Loucy (cell line): ENCODE measurements around the gene EGLN1.

Experiments used
- H2AFZ ChIP-seq: fragments of 200-600 bp; sonication (generic); 2 replicates; pipeline ENCODE4 v1.6.0; 2016; ENCODE audit warnings: antibody characterized with exemption, mild to moderate bottlenecking, low read length, moderate library complexity
- H3F3A ChIP-seq: fragments of 200-600 bp; 2 replicates; pipeline ENCODE4 v1.6.0; 2016; ENCODE audit warnings: antibody characterized with exemption, low read depth, mild to moderate bottlenecking
- H3K27me3 ChIP-seq: fragments of 200-600 bp; sonication (generic); 2 replicates; pipeline ENCODE4 v1.6.1; 2014; ENCODE audit warnings: low read length, mild to moderate bottlenecking; ENCODE audit not compliant: insufficient read depth, poor library complexity, severe bottlenecking
- H3K36me3 ChIP-seq: fragments of 200-600 bp; sonication (generic); 2 replicates; pipeline ENCODE4 v1.6.1; 2016; ENCODE audit warnings: low read length; ENCODE audit not compliant: insufficient read depth
- H3K4me1 ChIP-seq: fragments of 200-600 bp; sonication (generic); 2 replicates; pipeline ENCODE4 v1.5.1; 2014; ENCODE audit warnings: low read length, mild to moderate bottlenecking; ENCODE audit not compliant: insufficient read depth, poor library complexity, severe bottlenecking
- H3K4me2 ChIP-seq: fragments of 200-600 bp; sonication (generic); 2 replicates; pipeline ENCODE4 v1.6.0; 2014; ENCODE audit warnings: antibody characterized with exemption, low read length, low read depth, mild to moderate bottlenecking; ENCODE audit not compliant: poor library complexity, severe bottlenecking
- H3K4me3 ChIP-seq: fragments of 200-600 bp; sonication (generic); 2 replicates; pipeline ENCODE4 v1.5.1; 2014; ENCODE audit warnings: low read length, mild to moderate bottlenecking, mixed read lengths; ENCODE audit not compliant: poor library complexity, severe bottlenecking
- H3K79me2 ChIP-seq: fragments of 200-600 bp; sonication (generic); 2 replicates; pipeline ENCODE4 v1.6.1; 2014; ENCODE audit warnings: low read length; ENCODE audit not compliant: insufficient read depth
- H3K9ac ChIP-seq: fragments of 200-600 bp; sonication (generic); 2 replicates; pipeline ENCODE4 v1.6.0; 2014; ENCODE audit warnings: mild to moderate bottlenecking, low read depth, low read length, moderate library complexity; ENCODE audit not compliant: poor library complexity, severe bottlenecking
- H3K9me2 ChIP-seq: fragments of 200-600 bp; sonication (generic); replicated peaks from 2 replicates; pipeline ENCODE4 v1.6.1; 2016; ENCODE audit warnings: low read depth, low read length, mixed read lengths
- H3K9me3 ChIP-seq: fragments of 200-600 bp; sonication (generic); 2 replicates; pipeline ENCODE4 v1.6.1; 2014; ENCODE audit warnings: mild to moderate bottlenecking, antibody characterized with exemption, low read length, low read depth; ENCODE audit not compliant: insufficient read depth
- H4K20me1 ChIP-seq: fragments of 200-600 bp; sonication (generic); 2 replicates; pipeline ENCODE4 v1.6.0; 2014; ENCODE audit warnings: antibody characterized with exemption, low read length, mild to moderate bottlenecking; ENCODE audit not compliant: insufficient read depth, poor library complexity, severe bottlenecking
- CTCF ChIP-seq: fragments of 200-600 bp; sonication (generic); conservative IDR thresholded peaks from 2 replicates; pipeline ENCODE4 v1.5.1; 2014; ENCODE audit warnings: mild to moderate bottlenecking, antibody characterized with exemption, low read length
- EZH2phosphoT487 ChIP-seq: fragments of 200-600 bp; IDR thresholded peaks from 2 replicates; pipeline ENCODE4 v1.6.1; 2018; ENCODE audit warnings: antibody characterized with exemption, mild to moderate bottlenecking, moderate library complexity, borderline replicate concordance

Gene EGLN1

GRCh38 chr1:231419738-231420298 lies 2.3 kb downstream of the EGLN1 start:
- Histone ChIP-seq H3K4me1 (no peaks in the 10 kb centered on the region), H3K27me3 (peaks cover 12% of the 10 kb centered on the region), H3K4me3 (no peak overlapping the region), H3K9me3 (no peaks in the 10 kb centered on the region), H4K20me1 (no peaks in the 10 kb centered on the region), H3K9me2 (no peaks in the 10 kb centered on the region), H3K36me3 (no peaks in the 10 kb centered on the region), H3K4me2 (no peak overlapping the region), H3F3A (no peaks in the 10 kb centered on the region), H2AFZ (no peak overlapping the region), H3K9ac (no peak overlapping the region), H3K79me2 (no peaks in the 10 kb centered on the region)
- no peak for TF ChIP-seq EZH2phosphoT487
- TF ChIP-seq CTCF: no peak

- H3K79me2 ChIP-seq: no peaks in the 10 kb centered on the region
- H3K4me2 ChIP-seq: no peak overlapping the region
- no peaks in the 10 kb centered on the region for H3K36me3 ChIP-seq
- TF ChIP-seq EZH2phosphoT487: no peak
- TF ChIP-seq CTCF: no peak
- no peaks in the 10 kb centered on the region for H3K9me2 ChIP-seq
- H4K20me1 ChIP-seq: no peaks in the 10 kb centered on the region
- no peak overlapping the region for H3K9ac ChIP-seq
- no peak overlapping the region for H2AFZ ChIP-seq
- H3K9me3 ChIP-seq: no peaks in the 10 kb centered on the region
- no peaks in the 10 kb centered on the region for H3F3A ChIP-seq
- peaks cover 6% of the 10 kb centered on the region for H3K27me3 ChIP-seq
- no peak overlapping the region for H3K4me3 ChIP-seq
- H3K4me1 ChIP-seq: no peaks in the 10 kb centered on the region
These were observed 2.9 kb downstream of the EGLN1 start for GRCh38 chr1:231419147-231419546.

- TF ChIP-seq EZH2phosphoT487 (no peak), CTCF (no peak)
- no peaks in the 10 kb centered on the region for H4K20me1 ChIP-seq
- no peak overlapping the region for H3K4me2 ChIP-seq
- no peaks in the 10 kb centered on the region for H3F3A ChIP-seq
- H3K4me1 ChIP-seq: no peaks in the 10 kb centered on the region
- no peaks in the 10 kb centered on the region for H3K9me3 ChIP-seq
- H3K9ac ChIP-seq: no peak overlapping the region
- peaks cover 1% of the 10 kb centered on the region for H3K27me3 ChIP-seq
- H3K4me3 ChIP-seq: no peak overlapping the region
- no peaks in the 10 kb centered on the region for H3K9me2 ChIP-seq
- no peaks in the 10 kb centered on the region for H3K36me3 ChIP-seq
- H3K79me2 ChIP-seq: no peaks in the 10 kb centered on the region
- no peak overlapping the region for H2AFZ ChIP-seq
These were observed 3.4 kb downstream of the EGLN1 start for GRCh38 chr1:231418741-231419107.
